HepG2 (cell line): ENCODE results near the gene MTF2. TPM values are rescaled to one million over a fixed set of nuclear protein-coding genes. Genes with fewer than 3 reads are reported as not detected.

Experiments used
- AKNA ChIP-seq: sonication (generic); formaldehyde crosslinking; IDR thresholded peaks from 2 replicates; pipeline ENCODE4 v1.4.0; 2020; ENCODE audit warnings: missing genetic modification reagents, borderline replicate concordance
- E2F1 ChIP-seq: sonication (generic); formaldehyde crosslinking; IDR thresholded peaks from 2 replicates; pipeline ENCODE4 v1.5.0; 2020; ENCODE audit warnings: missing genetic modification reagents
- KIAA2018 ChIP-seq: sonication (generic); formaldehyde crosslinking; IDR thresholded peaks from 2 replicates; pipeline ENCODE4 v1.5.0; 2020; ENCODE audit warnings: mild to moderate bottlenecking, missing genetic modification reagents, borderline replicate concordance
- MIER2 ChIP-seq: IDR thresholded peaks from 2 replicates; pipeline ENCODE4 v1.6.1; 2016; ENCODE audit warnings: missing biosample characterization, missing genetic modification reagents
- NAIF1 ChIP-seq: sonication (generic); formaldehyde crosslinking; IDR thresholded peaks from 2 replicates; pipeline ENCODE4 v1.5.0; 2020; ENCODE audit warnings: mild to moderate bottlenecking, missing genetic modification reagents, borderline replicate concordance
- THRA ChIP-seq: sonication (generic); formaldehyde crosslinking; IDR thresholded peaks from 2 replicates; pipeline ENCODE4 v1.4.0; 2020; ENCODE audit warnings: missing genetic modification reagents, borderline replicate concordance
- ZNF253 ChIP-seq: sonication (generic); formaldehyde crosslinking; IDR thresholded peaks from 2 replicates; pipeline ENCODE4 v1.8.0; 2022; ENCODE audit warnings: mild to moderate bottlenecking, missing genetic modification reagents, borderline replicate concordance
- ZNF260 ChIP-seq: sonication (generic); formaldehyde crosslinking; IDR thresholded peaks from 2 replicates; pipeline ENCODE4 v1.4.0; 2020; ENCODE audit warnings: missing genetic modification reagents, low read depth, mild to moderate bottlenecking, borderline replicate concordance
- ZNF660 ChIP-seq: sonication (generic); formaldehyde crosslinking; IDR thresholded peaks from 2 replicates; pipeline ENCODE4 v1.5.1; 2020; ENCODE audit warnings: mild to moderate bottlenecking, low read depth, missing genetic modification reagents, borderline replicate concordance
- ZNF850 ChIP-seq: sonication (generic); formaldehyde crosslinking; conservative IDR thresholded peaks from 2 replicates; pipeline ENCODE4 v1.9.0; 2021; ENCODE audit warnings: mild to moderate bottlenecking, missing genetic modification reagents
- polyA plus RNA-seq, 8 experiments: library from polyadenylated mRNA; depleted of rRNA in 3 of 8; stranded (reverse) in 7 of 8; unstranded in 1 of 8; fragments of >200 nt; fragmentation: Illumina TruSeq in 4 of 8; extraction: Trizol in 4 of 8; gene quantifications; 2 replicates each; pipeline versions ENCODE4 v1.2.1 to v1.2.3, GENCODE V29; 2011 to 2016; ENCODE audit warnings: low read depth in 4 of 8, missing spikeins in 1 of 8, mixed read lengths in 1 of 8; ENCODE audit not compliant: insufficient read depth in 1 of 8
- total RNA-seq, 5 experiments: library from RNA; depleted of rRNA; stranded (reverse); fragments of >200 nt; fragmentation: Illumina TruSeq; extraction: Trizol; gene quantifications; 2 replicates each; pipeline ENCODE4 v1.2.3, GENCODE V29; 2016; ENCODE audit warnings: low read depth in 1 of 5

The MTF2 gene
- total and polyA plus RNA-seq, 2 of the 13 experiments (the other 11 are each of a cell fraction or from before 2014, with no cell fraction given), result 48.7 to 53.9 TPM

- peak; percentile 80; the same call in 1 of the 2 replicates for TF ChIP-seq AKNA
- peak; percentile 55; the same call in 1 of the 2 replicates for TF ChIP-seq NAIF1 (CRISPR knock-in tag)
- peak; percentile 88 for TF ChIP-seq THRA (CRISPR knock-in tag)
- peak; percentile 63; the same call in 1 of the 2 replicates for TF ChIP-seq ZNF660 (CRISPR knock-in tag)
- peak; percentile 66; the same call in 1 of the 2 replicates for TF ChIP-seq KIAA2018 (CRISPR knock-in tag)
- TF ChIP-seq E2F1 (CRISPR knock-in tag), result peak; percentile 94
- TF ChIP-seq ZNF253 (CRISPR knock-in tag), result peak; percentile 99
- TF ChIP-seq ZNF850, result peak; percentile 91; the same call in 1 of the 2 replicates
- 0 out of 2 replicates have a peak, but pooled peaks have one; percentile 17 for TF ChIP-seq ZNF260
- peak; percentile 92 for TF ChIP-seq MIER2 (CRISPR knock-in tag)
Observed at GRCh38 chr1:93078986-93079654, at the start of gene MTF2 (continued).
